ENCODE measurements around the gene SPANXN1.
"Not testable (repeated sequence)": the region's sequence is repeated elsewhere in the genome, so short reads cannot be mapped to it uniquely, and the experiment has no call there.

The SPANXN1 gene

GRCh38 chrX:145247203-145247602 lies at the start of gene SPANXN1:
TSS of gene SPANXN1 (plus strand) at chrX:145247503. CDS start at chrX:145247587, 84 bp downstream.
- H3K27me3 ChIP-seq (ENCODE audit: low read depth, low read length); H3K27ac ChIP-seq (ENCODE audit: low read length); H3K36me3 ChIP-seq (ENCODE audit: control insufficient read depth in 1 of 2, insufficient read depth in 2 of 2, low read length in 2 of 2); H3K4me1 ChIP-seq (ENCODE audit: control insufficient read depth in 1 of 2, insufficient read depth in 2 of 2, low read length in 2 of 2); H3K9me3 ChIP-seq (ENCODE audit: control insufficient read depth in 1 of 2, low read length in 2 of 2); H3K4me3 ChIP-seq (ENCODE audit: low read depth in 1 of 2, low read length in 2 of 2): not testable (repeated sequence)

GRCh38 chrX:145199078-145199477 lies 48.2 kb upstream of the SPANXN1 start:
- Histone ChIP-seq H3K4me3 (ENCODE audit: low read depth in 1 of 2, low read length in 2 of 2) (no peak overlapping the region), H3K4me1 (ENCODE audit: control insufficient read depth in 1 of 2, insufficient read depth in 2 of 2, low read length in 2 of 2) (no peaks in the 10 kb centered on the region), H3K36me3 (ENCODE audit: control insufficient read depth in 1 of 2, insufficient read depth in 2 of 2, low read length in 2 of 2) (no peaks in the 10 kb centered on the region), H3K9me3 (ENCODE audit: control insufficient read depth in 1 of 2, low read length in 2 of 2) (no peaks in the 10 kb centered on the region), H3K27me3 (ENCODE audit: low read depth, low read length) (no peaks in the 10 kb centered on the region), H3K27ac (ENCODE audit: low read length) (no peak overlapping the region)

- Histone ChIP-seq H3K9me3 (ENCODE audit: control insufficient read depth in 1 of 2, low read length in 2 of 2) (no peaks in the 10 kb centered on the region), H3K27me3 (ENCODE audit: low read depth, low read length) (no peaks in the 10 kb centered on the region), H3K4me1 (ENCODE audit: control insufficient read depth in 1 of 2, insufficient read depth in 2 of 2, low read length in 2 of 2) (no peaks in the 10 kb centered on the region)
Observed at GRCh38 chrX:145213504-145213903, 33.8 kb upstream of the SPANXN1 start.

GRCh38 chrX:145292218-145292617 lies 44.9 kb downstream of the SPANXN1 start:
- H3K27me3 ChIP-seq (ENCODE audit: low read depth, low read length), result no peaks in the 10 kb centered on the region
- H3K27ac ChIP-seq (ENCODE audit: low read length), result no peak overlapping the region
- H3K4me3 ChIP-seq (ENCODE audit: low read depth in 1 of 2, low read length in 2 of 2), result no peak overlapping the region
- H3K9me3 ChIP-seq (ENCODE audit: control insufficient read depth in 1 of 2, low read length in 2 of 2), result no peaks in the 10 kb centered on the region
- H3K36me3 ChIP-seq (ENCODE audit: control insufficient read depth in 1 of 2, insufficient read depth in 2 of 2, low read length in 2 of 2), result no peaks in the 10 kb centered on the region
- no peaks in the 10 kb centered on the region for H3K4me1 ChIP-seq (ENCODE audit: control insufficient read depth in 1 of 2, insufficient read depth in 2 of 2, low read length in 2 of 2)

More at GRCh38 chrX:145213504-145213903, 33.8 kb upstream of the SPANXN1 start:
- no peak overlapping the region for H3K4me3 ChIP-seq (ENCODE audit: low read depth in 1 of 2, low read length in 2 of 2)
- no peaks in the 10 kb centered on the region for H3K36me3 ChIP-seq (ENCODE audit: control insufficient read depth in 1 of 2, insufficient read depth in 2 of 2, low read length in 2 of 2)
- no peak overlapping the region for H3K27ac ChIP-seq (ENCODE audit: low read length)
